LNCAP (cell line): Measurements from ENCODE around the gene SEMA3F.

Experiments used
- TF ChIP-seq, protein P1 (sequence below): fragments of 450-650 bp; IDR thresholded peaks from 2 replicates; pipeline ENCODE4 v1.5.1; 2017; ENCODE audit warnings: mild to moderate bottlenecking

Gene SEMA3F

DNA sequence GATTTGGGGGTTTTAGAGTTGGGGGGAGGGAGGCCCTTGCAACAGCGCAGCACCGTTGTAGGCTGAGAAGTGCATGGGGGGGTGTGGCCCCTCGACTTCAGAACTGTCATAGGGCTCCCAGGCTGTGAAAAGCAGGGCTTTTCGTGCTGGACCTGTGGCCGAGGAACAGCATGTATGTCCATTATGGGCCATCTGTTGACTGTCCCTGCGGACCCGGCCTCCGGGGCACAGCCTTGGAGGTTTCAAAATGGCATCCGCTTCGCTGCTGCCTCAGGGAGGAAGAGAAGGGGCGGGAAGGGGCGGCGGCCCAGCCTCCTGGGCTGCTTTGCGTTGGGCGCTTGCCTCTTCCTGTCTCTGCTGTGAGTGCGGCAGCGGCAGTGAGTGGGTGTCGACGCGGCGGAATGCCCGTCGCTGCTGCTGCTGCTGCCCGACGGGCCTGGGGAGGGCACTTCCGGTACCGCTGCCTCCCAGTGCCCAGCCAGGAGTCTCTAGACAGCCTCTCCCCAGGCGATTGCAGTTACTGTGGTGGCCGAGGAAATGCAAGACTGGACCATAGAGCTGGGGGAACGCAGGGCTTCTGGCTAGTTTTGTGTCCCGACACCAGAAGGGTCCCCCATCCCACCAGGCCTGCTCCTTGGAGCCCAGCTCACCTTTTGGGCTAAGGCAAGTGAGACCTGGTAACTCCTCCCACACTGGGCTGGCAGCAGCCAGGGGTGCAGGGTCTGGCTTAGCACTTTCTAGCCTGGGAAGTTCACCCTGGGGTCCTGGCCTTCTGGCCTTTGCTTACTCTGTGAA, 82.8 kb downstream of the SEMA3F start:
- TF ChIP-seq, protein P1, sequence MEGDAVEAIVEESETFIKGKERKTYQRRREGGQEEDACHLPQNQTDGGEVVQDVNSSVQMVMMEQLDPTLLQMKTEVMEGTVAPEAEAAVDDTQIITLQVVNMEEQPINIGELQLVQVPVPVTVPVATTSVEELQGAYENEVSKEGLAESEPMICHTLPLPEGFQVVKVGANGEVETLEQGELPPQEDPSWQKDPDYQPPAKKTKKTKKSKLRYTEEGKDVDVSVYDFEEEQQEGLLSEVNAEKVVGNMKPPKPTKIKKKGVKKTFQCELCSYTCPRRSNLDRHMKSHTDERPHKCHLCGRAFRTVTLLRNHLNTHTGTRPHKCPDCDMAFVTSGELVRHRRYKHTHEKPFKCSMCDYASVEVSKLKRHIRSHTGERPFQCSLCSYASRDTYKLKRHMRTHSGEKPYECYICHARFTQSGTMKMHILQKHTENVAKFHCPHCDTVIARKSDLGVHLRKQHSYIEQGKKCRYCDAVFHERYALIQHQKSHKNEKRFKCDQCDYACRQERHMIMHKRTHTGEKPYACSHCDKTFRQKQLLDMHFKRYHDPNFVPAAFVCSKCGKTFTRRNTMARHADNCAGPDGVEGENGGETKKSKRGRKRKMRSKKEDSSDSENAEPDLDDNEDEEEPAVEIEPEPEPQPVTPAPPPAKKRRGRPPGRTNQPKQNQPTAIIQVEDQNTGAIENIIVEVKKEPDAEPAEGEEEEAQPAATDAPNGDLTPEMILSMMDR, result no peak

GRCh38 chr3:50238549-50239026, 83.5 kb downstream of the SEMA3F start:
- TF ChIP-seq, protein P1, result no peak
